Subcutaneous adipose tissue (tissue), 4 donors: Measurements from ENCODE around the gene TMEM9. TPM values are rescaled to one million over a fixed set of nuclear protein-coding genes. Genes with fewer than 3 reads are reported as not detected.

Experiments
- total RNA-seq, 4 donors: library from RNA; depleted of rRNA; stranded (reverse); fragments of >200 nt; gene quantifications; one replicate each; pipeline ENCODE4 v1.1.0, GENCODE V29; 2016
- TF ChIP-seq, protein P1 (sequence below): fragments of 450-650 bp; IDR thresholded peaks from one replicate; pipeline ENCODE4 v1.5.1; 2016; ENCODE audit warnings: low read depth, mild to moderate bottlenecking, control low read depth, antibody characterized with exemption, moderate library complexity

The TMEM9 gene
- total RNA-seq, 4 donors from 2014 or later, result 17.4 to 38.4 (median 35.2) TPM

DNA sequence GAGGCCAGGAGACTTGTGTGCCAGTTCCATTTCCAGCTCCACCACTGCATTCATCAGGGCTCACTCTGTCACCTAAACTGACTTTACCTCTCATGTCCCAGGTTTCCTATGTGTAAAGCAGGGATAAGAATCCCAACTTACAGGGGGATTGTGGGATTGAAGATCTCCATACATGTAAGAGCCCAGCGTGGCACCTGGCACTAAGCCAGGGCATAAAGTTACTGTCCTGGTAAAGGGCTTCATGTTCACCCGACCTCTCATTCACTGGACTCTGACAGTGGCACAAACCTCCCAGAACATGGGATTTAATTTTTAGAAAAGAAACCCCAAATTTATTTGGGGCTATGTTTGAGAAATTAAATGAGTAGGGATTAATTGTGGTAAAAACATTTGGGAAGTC, 27.5 kb upstream of the TMEM9 start:
- TF ChIP-seq, protein P1, sequence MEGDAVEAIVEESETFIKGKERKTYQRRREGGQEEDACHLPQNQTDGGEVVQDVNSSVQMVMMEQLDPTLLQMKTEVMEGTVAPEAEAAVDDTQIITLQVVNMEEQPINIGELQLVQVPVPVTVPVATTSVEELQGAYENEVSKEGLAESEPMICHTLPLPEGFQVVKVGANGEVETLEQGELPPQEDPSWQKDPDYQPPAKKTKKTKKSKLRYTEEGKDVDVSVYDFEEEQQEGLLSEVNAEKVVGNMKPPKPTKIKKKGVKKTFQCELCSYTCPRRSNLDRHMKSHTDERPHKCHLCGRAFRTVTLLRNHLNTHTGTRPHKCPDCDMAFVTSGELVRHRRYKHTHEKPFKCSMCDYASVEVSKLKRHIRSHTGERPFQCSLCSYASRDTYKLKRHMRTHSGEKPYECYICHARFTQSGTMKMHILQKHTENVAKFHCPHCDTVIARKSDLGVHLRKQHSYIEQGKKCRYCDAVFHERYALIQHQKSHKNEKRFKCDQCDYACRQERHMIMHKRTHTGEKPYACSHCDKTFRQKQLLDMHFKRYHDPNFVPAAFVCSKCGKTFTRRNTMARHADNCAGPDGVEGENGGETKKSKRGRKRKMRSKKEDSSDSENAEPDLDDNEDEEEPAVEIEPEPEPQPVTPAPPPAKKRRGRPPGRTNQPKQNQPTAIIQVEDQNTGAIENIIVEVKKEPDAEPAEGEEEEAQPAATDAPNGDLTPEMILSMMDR, result no peak

DNA sequence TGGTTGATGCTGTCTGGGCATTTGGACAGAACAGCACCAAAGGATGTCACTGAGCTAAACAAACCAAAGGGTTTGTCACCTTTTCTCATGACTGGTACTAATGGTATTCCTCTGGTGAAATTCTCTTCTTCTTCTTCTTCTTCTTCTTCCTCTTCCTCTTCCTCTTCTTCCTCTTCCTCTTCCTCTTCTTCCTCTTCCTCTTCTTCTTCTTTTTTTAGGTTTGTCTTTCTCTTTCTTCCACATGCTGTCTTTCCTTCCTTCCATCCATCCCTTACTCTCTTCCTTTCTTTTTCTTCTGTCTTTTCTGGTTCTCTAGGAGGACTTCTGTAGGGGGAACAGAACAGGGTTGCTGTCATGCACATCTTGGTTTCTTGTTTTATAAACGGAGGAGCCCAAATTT, 27.0 kb upstream of the TMEM9 start:
- TF ChIP-seq, protein P1, result no peak

DNA sequence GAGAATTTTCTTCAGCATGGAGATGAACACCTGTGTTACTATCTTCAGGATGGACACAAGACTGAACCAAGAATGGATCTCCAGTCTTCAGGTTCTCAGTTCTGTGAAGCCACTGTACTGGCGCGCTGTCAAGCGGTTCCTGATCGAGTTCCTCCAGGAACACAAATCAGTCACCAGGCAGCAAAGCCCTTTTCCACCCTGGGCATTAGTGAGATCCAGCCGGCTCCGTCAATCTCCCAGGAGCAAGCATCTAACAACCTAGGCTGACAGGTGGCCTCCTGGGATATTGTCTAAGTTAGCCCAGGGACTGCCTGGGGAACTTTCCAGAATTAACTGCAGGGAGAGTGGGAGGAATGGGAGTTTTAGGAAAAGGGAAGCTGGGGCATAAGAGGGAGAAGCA, 26.6 kb upstream of the TMEM9 start:
- TF ChIP-seq, protein P1, result no peak

DNA sequence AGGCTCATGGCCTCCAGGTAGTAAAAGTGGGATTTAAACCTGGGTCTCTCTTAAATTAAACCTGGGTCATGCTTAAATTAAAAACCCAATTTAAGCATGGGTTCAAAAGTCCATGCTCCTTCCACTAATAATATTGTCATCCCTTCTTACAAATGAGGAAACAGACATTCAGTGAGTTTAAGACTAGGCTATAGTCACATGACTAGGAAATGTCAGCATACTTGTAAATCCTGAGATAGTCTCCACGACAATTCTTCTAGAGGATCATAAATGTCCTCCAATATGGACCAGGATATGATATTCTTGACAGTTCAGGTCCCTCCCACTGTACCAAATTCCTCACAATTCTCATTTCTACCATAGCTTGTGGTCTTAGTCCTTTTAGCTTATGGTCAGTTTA, 25.9 kb upstream of the TMEM9 start:
- TF ChIP-seq, protein P1, result no peak

DNA sequence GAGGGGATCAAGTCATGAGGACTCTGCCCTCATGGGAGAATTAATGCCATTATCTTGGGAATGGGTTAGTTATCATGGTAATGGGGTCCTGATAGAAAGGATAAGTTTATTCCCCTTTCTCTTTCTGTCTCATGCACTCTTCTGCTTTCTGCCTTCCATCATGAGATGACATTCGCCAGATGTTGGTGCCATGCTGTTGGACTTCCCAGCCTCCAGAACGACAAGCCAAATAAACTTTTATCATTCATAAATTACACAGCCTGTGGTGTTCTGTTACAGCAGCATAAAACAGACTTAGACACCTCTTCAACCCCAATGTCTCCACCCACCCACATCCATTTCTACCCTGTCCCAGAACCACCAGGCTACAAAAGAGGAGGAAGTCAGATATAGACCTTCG, 24.4 kb upstream of the TMEM9 start:
- TF ChIP-seq, protein P1, result no peak

DNA sequence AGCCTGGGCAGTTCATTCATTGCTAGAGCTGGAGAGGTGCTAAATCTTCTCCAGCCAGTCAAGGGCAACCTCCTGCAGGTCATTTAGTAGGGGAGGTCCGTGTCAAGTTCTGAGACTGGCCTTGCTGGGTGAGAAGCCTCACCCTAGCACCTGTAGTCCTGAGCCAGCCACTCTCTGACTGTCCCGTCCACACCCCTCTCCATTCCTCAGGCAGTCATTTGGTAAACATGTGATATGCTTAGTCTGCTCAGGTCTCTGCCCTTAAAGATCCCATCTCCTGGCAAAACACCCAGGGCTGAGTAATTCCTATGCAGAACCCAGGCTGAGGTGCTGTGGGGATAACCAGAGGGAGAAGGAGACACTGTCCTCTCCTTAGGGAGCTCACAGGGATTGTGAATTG, 22.7 kb upstream of the TMEM9 start:
- TF ChIP-seq, protein P1, result no peak

DNA sequence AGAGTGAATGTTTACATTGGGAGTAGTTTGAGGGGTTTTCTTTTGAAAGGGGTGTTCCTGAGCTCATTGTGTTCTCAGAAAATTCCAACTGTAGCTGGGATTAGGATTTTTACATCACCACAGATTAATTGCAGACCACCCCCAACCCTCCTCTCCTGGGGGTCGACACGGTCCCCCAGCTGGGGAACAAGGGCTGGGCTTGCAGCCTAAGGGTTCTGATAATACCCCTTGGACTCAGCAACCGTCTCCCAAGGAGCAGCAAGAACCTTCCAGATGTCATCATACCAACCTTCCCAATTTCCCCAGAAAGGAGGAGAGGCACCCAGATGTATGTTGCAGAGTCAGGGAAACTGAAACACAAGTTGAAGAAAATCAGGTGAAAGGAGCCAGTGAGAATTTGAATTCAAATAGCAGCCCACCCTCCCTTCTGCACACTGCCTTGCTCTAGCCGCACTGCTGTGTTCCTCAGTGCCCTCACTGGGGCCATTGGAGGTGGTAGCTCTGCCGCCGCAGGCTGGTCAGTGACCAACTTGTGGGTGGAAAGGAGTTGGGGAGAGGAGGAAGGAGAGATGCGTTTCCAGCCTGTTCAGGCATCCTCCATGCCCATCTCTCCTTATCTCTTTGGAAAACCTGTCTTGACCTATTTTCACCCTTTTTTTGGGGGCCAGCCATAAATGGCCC, 21.7 kb upstream of the TMEM9 start:
- TF ChIP-seq, protein P1, result no peak
